ENCODE data around the gene NKX2-2. TPM values are rescaled to one million over a fixed set of nuclear protein-coding genes. Genes with fewer than 3 reads are reported as not detected.
"Not testable (repeated sequence)": the region's sequence is repeated elsewhere in the genome, so short reads cannot be mapped to it uniquely, and the experiment has no call there.

The NKX2-2 gene
- total RNA-seq, 1 donor from 2014 or later, result not detected

DNA sequence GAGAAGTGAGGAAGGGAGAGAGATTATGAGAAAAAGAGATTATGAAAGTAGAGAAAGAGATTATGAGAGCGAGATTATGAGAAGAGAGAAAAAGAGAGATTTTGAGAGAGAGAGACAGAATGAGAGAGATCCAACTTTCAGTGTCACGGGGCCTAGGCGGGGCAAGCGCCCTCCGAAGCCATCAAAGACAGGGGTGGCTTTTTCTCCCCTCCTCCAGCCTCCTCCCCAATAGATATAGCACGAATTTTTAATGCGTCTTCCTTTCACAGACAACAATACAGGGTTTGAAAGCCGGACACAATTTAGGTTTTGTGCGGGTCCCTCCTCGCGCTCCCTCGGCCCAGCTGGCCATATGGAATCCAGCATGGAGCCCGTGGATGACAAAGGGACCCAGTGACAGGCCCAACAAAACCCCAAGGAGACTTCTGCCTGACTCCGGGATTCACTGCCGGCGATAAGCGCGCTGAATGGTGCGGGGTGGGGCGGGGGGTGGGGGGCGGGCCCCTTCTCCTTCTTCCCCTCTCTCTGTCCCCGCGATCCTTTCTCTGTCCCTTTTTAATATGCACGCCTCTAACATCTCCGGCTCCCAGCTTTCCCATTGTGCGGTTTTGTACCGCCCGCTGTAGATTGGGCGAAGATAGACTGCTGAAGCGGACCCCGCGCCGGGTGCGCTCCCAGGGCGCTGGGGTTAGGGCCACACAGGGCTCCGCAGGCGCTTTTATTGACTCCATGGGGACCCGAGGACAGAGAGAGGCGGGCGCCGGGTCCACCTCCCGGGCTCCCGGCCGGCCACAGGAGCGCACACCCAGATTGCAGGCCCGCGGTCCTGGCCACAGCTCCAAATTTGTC is 5.4 kb downstream of the NKX2-2 start:
- no peak for DNase-seq

- no peak for DNase-seq
Measured at GRCh38 chr20:21507400-21508229, 6.2 kb downstream of the NKX2-2 start.

DNA sequence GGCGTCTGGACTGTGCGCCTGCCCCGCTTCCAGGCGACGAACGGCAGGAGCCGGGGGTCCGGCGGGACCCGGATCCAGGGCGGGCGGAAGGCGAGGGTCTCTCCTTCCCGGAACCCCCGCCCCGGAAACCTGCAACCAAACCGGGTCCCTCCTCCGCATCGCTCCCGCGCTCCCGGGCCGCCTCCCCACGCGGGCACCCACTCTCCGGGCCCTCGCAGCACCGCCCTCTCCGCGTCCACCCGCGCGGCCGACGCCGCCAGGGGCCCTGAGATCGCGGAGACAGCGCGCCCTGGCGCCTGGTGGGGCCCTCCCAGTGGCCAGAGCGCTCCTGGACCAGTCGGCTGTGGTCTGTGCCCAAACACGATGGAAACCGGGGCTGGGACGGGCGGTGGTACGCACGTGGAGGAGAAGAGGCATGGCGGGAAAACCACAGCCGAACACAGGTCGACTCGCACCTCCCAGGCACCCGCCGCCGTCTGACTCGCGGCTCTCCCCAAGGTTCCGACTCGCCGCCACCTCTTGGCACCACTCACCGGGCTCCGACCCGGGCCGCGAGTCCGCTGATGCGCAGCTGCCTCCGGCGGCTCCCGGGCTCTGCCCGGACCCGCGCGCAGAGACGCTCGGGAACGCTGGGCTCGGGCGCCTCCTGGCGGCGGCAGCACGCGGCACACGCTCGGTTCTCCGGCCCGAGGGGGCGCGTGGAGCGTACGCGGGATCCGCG is 7.9 kb downstream of the NKX2-2 start:
- no peak for DNase-seq

- no peak for DNase-seq
Measured at GRCh38 chr20:21505161-21505809, 8.6 kb downstream of the NKX2-2 start.

DNA sequence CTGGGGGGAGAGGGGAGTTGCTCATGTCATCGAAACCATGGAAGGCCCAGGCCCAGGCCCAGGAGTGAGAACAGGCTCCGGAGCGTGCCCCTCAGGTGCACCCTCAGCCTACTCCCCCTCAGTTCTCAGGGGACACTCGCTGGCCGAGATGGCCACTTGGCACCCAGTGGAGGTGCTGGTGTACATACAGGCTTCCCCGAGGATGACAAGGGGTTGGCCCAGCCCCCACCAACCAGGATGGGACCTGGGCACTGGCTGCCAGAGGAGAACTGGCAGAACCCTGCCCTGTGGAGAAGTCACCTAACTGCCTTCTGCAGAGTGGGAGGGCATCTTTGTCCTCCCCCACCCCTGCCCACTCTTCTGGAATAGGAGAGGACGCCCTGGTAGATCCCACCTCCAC is 9.5 kb downstream of the NKX2-2 start:
- DNase-seq, result no peak

DNA sequence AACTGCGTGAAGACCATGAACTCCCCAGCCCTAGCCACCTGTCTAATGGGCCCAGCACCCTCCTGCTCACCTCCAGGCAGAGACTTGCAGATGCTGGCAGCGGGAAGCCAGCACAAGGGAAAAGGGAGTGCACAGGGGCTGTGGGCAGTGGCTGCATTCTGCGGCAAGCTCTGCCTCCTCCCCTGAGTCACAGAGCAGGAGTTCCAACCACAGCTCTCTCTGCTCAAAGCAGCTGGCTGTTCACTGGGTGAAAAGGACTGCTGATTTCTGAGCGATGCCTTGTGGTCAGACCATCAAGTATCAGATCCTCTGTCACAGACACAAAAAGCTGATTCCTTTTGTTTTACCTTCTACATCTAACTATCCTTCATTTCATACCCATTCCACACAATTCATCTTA is 10.5 kb downstream of the NKX2-2 start:
- DNase-seq, result no peak

- DNase-seq, result no peak
Measured at GRCh38 chr20:21501184-21501583, 12.7 kb downstream of the NKX2-2 start.

GRCh38 chr20:21500599-21500998 is 13.3 kb downstream of the NKX2-2 start:
- DNase-seq, result no peak

DNA sequence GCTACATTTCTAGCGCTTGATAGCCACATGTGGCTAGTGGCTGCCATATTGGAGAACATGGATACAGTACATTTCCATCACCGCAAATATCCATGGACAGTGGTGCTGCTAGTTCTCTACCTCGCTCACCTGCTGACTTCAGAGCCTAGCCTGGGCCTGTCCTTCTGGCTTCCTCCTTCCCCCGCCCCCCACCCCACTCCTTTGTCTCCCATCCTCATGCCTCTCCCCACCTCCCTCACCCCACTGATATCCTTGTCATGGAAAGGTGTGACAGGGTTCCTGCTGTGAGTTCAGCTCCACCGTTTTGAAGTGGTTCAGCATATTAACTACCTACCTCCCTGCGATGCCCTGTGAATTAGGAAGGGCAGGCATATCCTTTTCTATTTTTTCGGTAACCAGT is 14.2 kb downstream of the NKX2-2 start:
- no peak for DNase-seq

DNA sequence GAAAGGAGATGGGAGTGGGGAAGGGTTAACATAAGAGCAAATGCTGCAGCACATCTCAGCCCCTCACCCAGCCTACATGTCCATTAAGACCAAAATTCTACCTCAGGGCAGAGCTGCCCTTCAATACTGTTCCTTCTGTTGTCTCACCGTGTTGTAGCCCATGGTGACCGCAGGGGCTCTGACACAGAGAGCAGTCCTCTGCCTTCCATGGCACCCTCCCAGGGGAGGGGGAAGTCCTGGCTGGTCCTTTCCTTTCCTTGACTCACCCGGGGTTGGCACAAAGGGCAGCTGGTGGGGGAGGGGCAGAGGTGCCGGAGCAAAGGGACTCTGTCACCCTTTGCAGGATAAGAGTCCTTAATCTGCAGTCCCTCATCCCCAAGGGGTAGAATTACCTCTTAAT is 15.2 kb downstream of the NKX2-2 start:
- DNase-seq, result no peak

DNA sequence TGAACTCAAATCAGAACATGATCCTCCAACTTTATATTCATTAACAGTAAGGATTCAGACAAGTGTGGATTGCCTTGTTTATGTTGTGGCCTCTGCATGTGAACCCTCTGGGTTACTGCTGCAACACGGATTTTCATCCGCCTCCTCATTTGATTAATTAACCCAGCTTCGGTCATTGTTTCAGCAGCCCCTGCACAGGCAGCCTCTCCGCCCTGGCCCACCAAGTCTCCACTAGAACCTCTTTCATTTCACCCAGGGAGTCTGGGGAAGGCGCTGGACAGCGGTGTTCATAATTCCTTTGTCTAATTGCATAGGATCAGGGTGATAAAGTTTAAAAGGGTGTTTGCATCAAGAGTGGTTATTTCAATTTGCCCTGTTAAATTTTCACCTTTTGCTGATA is 15.7 kb downstream of the NKX2-2 start:
- DNase-seq, result no peak

DNA sequence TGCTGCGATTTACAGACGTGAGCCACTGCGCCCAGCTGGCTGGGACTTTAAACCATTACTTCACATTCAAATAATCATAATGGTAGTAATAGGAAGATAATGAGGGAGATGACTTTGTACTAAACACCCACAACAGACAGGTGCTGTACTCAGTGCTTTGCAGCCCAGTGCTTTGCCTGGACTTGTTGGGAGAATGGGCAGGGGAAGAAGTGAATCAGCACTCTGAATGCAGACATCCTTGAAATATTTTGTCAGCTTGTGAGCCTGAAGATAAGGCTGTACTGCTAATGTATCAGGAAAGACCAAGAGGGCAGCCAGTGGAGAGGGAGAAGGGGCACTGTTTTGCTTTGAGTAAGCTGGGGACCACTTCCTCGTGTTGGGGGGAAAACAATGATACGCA is 17.4 kb downstream of the NKX2-2 start:
- no peak for DNase-seq

GRCh38 chr20:21493049-21493448 is 20.8 kb downstream of the NKX2-2 start:
- DNase-seq, result no peak

DNA sequence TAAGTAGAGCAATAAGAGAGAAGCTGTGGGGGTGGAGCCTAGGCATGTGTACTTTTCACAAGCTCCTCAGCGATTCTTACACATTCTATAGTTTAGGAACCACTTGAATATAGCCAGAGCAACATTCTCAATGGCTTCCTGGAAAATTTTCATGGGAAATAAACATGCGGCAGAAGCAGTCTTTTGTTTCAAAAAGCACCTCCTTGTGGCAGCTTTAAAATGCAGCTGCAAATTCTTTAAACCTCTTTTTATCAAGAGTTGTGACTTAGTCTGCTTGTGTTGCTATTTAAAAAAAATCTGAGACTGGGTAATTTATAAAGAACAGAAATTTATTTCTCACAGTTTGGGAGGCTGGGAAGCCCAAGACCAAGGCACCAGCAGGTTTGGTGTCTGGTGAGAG is 23.8 kb downstream of the NKX2-2 start:
- DNase-seq, result no peak

GRCh38 chr20:21480144-21480543 is 33.7 kb downstream of the NKX2-2 start:
- DNase-seq, result not testable (repeated sequence)

DNA sequence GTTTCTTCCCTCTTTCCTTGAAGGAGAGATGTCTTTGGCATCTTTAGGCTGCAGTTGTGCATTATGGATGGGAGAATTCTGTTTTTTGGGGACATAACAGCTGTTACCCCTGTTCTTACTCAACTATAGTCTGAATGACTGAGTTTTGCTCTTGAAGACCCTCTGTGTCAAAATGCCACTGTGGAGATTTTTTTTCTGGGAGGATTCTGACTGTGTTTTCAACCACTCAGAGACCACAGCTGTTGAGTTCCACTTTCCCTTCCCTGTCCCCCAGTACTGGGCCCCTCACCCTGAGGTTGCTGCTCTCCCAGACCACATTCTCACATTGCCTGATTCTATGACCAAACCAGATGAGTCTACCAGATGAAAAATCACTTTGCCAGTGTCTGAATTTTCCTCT is 48.1 kb downstream of the NKX2-2 start:
- DNase-seq, result no peak

DNA sequence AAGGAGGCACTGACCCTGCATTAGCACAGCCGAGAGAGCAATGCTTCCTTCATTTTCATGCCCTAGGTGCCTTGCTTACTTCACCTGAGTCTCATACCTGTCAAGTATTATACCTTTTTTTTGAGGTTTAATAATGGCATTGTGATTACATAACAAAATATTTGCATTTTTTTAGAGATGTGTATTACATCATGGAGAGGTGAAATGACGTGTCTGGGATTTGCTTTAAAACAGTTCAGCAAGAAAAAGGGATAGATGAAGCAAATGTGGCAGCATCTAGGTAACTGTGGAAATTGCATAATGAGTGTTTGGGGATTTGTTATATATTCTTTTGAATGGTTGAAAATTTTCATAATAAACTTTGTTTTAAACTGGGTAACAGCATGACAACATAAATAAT is 48.9 kb downstream of the NKX2-2 start:
- DNase-seq, result no peak

Other genes starting within 250 kb of the NKX2-2 start
- gene XRN2, start 210.7 kb downstream of the NKX2-2 start, total RNA-seq, result 45.4 TPM
- not detected for gene NKX2-4, start 116.5 kb downstream of the NKX2-2 start, total RNA-seq
- gene PAX1, start 191.6 kb upstream of the NKX2-2 start, total RNA-seq, result 1.2 TPM